ENCODE data around the gene ZNF541.

DNA sequence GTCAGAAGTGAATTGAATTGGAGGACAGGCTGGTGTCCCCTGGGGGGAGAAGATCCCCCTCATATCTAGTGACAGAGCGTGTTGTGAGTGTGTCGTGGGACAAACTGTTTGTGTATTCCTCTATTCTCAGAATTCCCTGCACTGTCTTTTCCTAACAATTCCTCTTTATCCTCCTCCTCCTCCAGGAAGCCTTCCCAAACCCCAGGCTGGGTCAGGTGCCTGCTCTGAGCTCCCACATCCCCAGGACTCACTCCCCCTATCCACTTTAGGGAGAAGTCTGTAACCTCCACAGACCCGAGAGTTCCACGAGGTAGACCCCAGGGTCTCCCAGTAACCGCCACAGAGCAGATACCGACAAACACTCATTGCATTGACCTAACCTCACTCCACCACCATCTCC is 20.9 kb upstream of the ZNF541 start:
- TF ChIP-seq GATA2 (IDR thresholded peaks at IDR 0.05; ENCODE audit: low read depth, low read length) (no peak), GATA3 (IDR thresholded peaks at IDR 0.05; ENCODE audit: low read depth, low read length) (no peak)

All from SH-SY5Y (cell line).